Psoas muscle (tissue), 8 donors: ENCODE measurements around the gene RUFY4. TPM values are rescaled to one million over a fixed set of nuclear protein-coding genes. Genes with fewer than 3 reads are reported as not detected.
"Not testable (repeated sequence)": the region's sequence is repeated elsewhere in the genome, so short reads cannot be mapped to it uniquely, and the experiment has no call there.

ENCODE experiments used
- ATAC-seq, 4 donors: fragments of 200-7000 bp; cut with Tn5 transposase; one replicate each; pipeline ENCODE4 v1.9.1; 2020; ENCODE audit warnings: moderate library complexity in 3 of 4, mild to moderate bottlenecking in 2 of 4
- DNase-seq, 2 donors: peaks; one replicate each; pipeline ENCODE4 v3.0.0-alpha.2; 2020
- H3K27ac ChIP-seq: fragments of 200-600 bp; one replicate; pipeline ENCODE4 v1.8.0; 2022
- H3K27me3 ChIP-seq, 3 donors: fragments of 200-600 bp in 1 of 3; one replicate each; pipeline versions ENCODE4 v1.6.1 to v1.8.0; 2013 to 2022; ENCODE audit warnings: low read length in 2 of 3, mild to moderate bottlenecking in 2 of 3, moderate library complexity in 1 of 3; ENCODE audit not compliant: insufficient read depth in 3 of 3
- H3K36me3 ChIP-seq, 2 donors: fragments of 200-600 bp in 1 of 2; one replicate each; pipeline versions ENCODE4 v1.6.1 to v1.8.0; 2013 to 2022; ENCODE audit warnings: low read depth in 1 of 2, mild to moderate bottlenecking in 1 of 2, moderate library complexity in 1 of 2; ENCODE audit not compliant: insufficient read depth in 1 of 2
- H3K4me1 ChIP-seq: fragments of 200-600 bp; one replicate; pipeline ENCODE4 v1.8.0; 2022
- H3K4me3 ChIP-seq: fragments of 200-600 bp; one replicate; pipeline ENCODE4 v1.8.0; 2022; ENCODE audit warnings: mild to moderate bottlenecking
- H3K9me3 ChIP-seq: fragments of 200-600 bp; one replicate; pipeline ENCODE4 v1.8.0; 2022
- CTCF ChIP-seq: fragments of 200-600 bp; IDR thresholded peaks from one replicate; pipeline ENCODE4 v1.8.0; 2022; ENCODE audit warnings: antibody characterized with exemption
- WGBS, 3 donors: extraction: QIAGEN DNeasy Blood & Tissue Kit; methylation state at CpG; one replicate each; pipeline versions ENCODE4 v1.1.6 to v1.1.7; 2013; 5-methylcytosine and 5-hydroxymethylcytosine counted together
- intact Hi-C, 2 donors: fragments of 100-400 bp; cut with DNase I; formaldehyde crosslinking; loops; one replicate each; pipeline versions ENCODE4 v1.11.0 to v1.14.2; 2022
- polyA plus RNA-seq, 3 donors: library from polyadenylated mRNA; stranded (reverse); fragments of 200-250 nt; gene quantifications; one replicate each; pipeline ENCODE4 v1.2.3, GENCODE V29; 2013
- total RNA-seq, 4 donors: library from RNA; stranded (reverse); fragmentation: NEBNext Ultra II Directional in 2 of 4; extraction: Animal tissue kit (Norgen Biotek cat#: 25700) in 2 of 4; gene quantifications; one replicate each; pipeline versions ENCODE4 v1.2.1 to v1.2.4, GENCODE V29; 2021 to 2023
- donor health status: healthy with polysubstance abuse.
- donor health status: DM: no; HTN: no; CAD: no; lungs with moderate emphysema.
- donor health status: Bipolar disorder and iron deficiency.
- donor health status: healthy.
- donor health status: DM: yes; HTN: yes; CAD: no.
- donor health status: DM: no; HTN: no; CAD: no.
- donor health status: DM: no; HTN: no; CAD: no.
- donor health status: DM: yes; HTN: yes; CAD: no.

The RUFY4 gene
- total and polyA plus RNA-seq, 7 donors: 0.01 to 0.03 TPM; not detected in 5

DNA sequence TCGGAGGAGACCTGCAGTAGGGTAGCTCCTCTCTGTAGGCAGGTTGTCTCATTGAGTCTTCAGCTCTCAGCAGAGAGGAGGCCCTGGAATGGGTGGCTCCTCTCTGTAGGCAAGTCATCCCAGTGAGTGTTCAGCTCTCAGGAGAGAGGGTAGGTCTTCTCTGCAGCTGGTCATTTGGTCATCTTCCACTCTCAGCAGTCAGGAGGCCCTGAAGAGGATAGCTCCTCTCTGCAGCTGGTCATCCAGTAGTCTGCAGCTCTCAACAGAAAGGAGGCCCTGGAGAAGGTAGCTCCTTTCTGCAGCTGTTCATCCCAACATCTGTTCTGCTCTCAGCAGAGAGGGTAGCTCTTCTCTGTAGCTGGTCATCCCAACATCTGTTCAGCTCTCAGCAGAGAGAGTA, 26.0 kb upstream of the RUFY4 start:
- Histone ChIP-seq H3K27ac (no peak overlapping the region), H3K4me3 (no peak overlapping the region), H3K9me3 (no peaks in the 10 kb centered on the region), H3K36me3 (no peaks in the 10 kb centered on the region), H3K27me3 (no peaks in the 10 kb centered on the region), H3K4me1 (no peaks in the 10 kb centered on the region)
- no peak for TF ChIP-seq CTCF
- ATAC-seq: no peak
- WGBS, 3 donors: 90 to 95% (median 92%) methylated on average over 1 of the region's 1 CpG
- intact Hi-C loops: no loop called here
- no peak for DNase-seq

DNA sequence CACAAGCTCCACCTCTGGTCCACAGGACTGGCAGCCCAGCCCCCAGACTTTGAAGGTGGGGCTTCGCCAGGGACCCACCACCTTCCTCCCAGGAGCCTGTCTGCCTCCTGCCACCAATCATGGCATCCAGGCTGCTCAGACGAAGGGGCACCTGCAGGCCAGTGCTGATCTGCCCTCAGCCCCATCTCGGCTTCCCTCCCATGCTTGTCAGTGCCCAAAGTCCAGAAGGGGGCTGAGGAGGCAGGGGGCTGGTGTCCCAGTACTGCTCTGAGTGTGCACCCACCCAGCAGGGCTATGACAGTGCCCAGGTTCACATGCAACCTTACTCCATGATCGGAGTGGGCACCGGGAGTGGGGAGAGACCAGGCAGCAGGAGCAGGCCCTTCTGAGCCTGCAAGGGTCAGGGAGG, 25.3 kb upstream of the RUFY4 start:
- Histone ChIP-seq H3K4me3 (no peak overlapping the region), H3K4me1 (no peaks in the 10 kb centered on the region), H3K36me3 (no peaks in the 10 kb centered on the region), H3K9me3 (no peaks in the 10 kb centered on the region), H3K27me3 (no peaks in the 10 kb centered on the region), H3K27ac (no peak overlapping the region)
- intact Hi-C loops: no loop called here
- TF ChIP-seq CTCF: no peak
- WGBS, 3 donors: 92 to 97% (median 95%) methylated on average over 5 of the region's 5 CpGs
- no peak for DNase-seq
- ATAC-seq: no peak

DNA sequence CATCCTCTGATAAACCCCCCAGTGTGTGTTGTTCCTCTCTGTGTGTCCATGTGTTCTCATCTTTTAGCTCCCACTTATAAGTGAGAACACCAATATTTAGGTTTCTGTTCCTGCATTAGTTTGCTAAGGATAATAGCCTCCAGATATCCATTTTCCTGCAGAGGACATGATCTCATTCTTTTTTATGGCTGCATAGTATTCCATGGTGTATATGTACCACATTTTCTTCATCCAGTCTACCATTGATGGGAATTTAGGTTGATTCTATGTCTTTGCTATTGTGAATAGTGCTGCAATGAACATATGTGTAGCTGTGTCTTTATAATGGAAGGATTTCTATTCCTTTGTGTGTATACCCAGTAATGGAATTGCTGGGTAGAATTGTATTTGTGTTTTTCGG, 24.5 kb upstream of the RUFY4 start:
- H3K4me1 ChIP-seq, H3K9me3 ChIP-seq, ATAC-seq, intact Hi-C loops, H3K4me3 ChIP-seq, DNase-seq, H3K27ac ChIP-seq, H3K36me3 ChIP-seq, H3K27me3 ChIP-seq: not testable (repeated sequence)
- 96 to 100% (median 100%) methylated on average over 1 of the region's 1 CpG for WGBS, 3 donors

- peak in 1 of 4 donors; percentile 54 for ATAC-seq
- no peak for TF ChIP-seq CTCF
- H3K27me3 ChIP-seq: no peaks in the 10 kb centered on the region
- H3K27ac ChIP-seq: no peak overlapping the region
- 47 to 74% (median 52%) methylated on average over 4 of the region's 4 CpGs for WGBS, 3 donors
- intact Hi-C loops: no loop called here
- H3K4me3 ChIP-seq: no peak overlapping the region
- DNase-seq: no peak
- H3K36me3 ChIP-seq: no peaks in the 10 kb centered on the region
- no peaks in the 10 kb centered on the region for H3K9me3 ChIP-seq
- no peaks in the 10 kb centered on the region for H3K4me1 ChIP-seq
Measured at GRCh38 chr2:218046238-218046637, 22.8 kb upstream of the RUFY4 start.

DNA sequence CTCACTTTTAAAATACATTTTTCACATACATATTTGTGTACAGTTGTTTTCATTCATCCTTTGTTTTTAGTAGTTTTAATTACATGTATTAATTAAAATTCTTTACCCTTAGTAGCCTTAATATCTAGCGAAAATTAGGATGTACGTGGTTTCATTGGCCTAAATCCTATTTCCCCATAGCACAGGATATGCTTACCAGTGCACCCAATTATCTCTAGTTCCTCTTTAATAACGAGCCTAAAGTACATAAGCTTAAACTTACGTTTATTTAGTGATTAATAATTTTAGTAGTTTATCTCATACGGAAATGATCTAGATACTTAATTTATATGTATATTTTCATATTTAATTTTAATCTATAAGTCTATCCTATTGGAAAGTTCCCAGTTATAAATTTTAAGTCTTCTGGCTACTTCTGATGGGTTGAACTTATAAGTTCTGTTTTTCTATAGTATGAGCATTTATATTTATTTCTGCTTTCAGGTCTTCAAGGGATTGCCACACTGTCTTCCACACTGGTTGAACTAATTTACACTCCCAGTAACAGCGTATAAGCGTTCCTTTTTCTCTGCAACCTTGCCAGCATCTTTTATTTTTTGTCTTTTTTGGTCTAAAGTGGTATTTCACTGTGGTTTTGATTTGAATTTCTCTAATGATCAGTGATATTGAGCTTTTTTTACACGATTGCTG, 21.4 kb upstream of the RUFY4 start:
- DNase-seq (no peak), ATAC-seq (no peak)
- Histone ChIP-seq H3K9me3 (no peaks in the 10 kb centered on the region), H3K27me3 (no peaks in the 10 kb centered on the region), H3K27ac (no peak overlapping the region), H3K4me3 (no peak overlapping the region), H3K36me3 (no peaks in the 10 kb centered on the region), H3K4me1 (no peaks in the 10 kb centered on the region)
- WGBS, 3 donors: 85 to 87% (median 87%) methylated on average over 8 of the region's 8 CpGs
- no peak for TF ChIP-seq CTCF
- intact Hi-C loops: no loop called here
